Gastrocnemius medialis (tissue), 4 donors: Measurements from ENCODE around the gene ANKRD36. TPM values are rescaled to one million over a fixed set of nuclear protein-coding genes. Genes with fewer than 3 reads are reported as not detected.
A peak's percentile ranks its signal among the peaks of the same experiment; 100 is the strongest.
"Not testable (repeated sequence)": the region's sequence is repeated elsewhere in the genome, so short reads cannot be mapped to it uniquely, and the experiment has no call there.

Experiments used
- ATAC-seq, 2 donors: fragments of 150-250 bp; one replicate each; pipeline ENCODE4 v1.9.1; 2016
- DNase-seq, 2 donors: peaks; one replicate each; pipeline ENCODE4 v3.0.0-alpha.2; 2019
- H3K27ac ChIP-seq, 4 donors: fragments of 200-600 bp; sonication (generic); 1 replicate in 1 of 4; 2 replicates in 3 of 4; pipeline ENCODE4 v1.5.1; 2016 to 2018; ENCODE audit warnings: mild to moderate bottlenecking in 2 of 4, moderate library complexity in 1 of 4
- H3K27me3 ChIP-seq, 3 donors: fragments of 200-600 bp; sonication (generic) in 2 of 3; 1 replicate in 1 of 3; 2 replicates in 2 of 3; pipeline versions ENCODE4 v1.5.1 to v1.6.0; 2016 to 2019; ENCODE audit warnings: mild to moderate bottlenecking in 1 of 3, moderate library complexity in 1 of 3
- H3K36me3 ChIP-seq, 2 donors: fragments of 200-600 bp; sonication (generic) in 1 of 2; one replicate each; pipeline ENCODE4 v1.5.1; 2017 to 2018
- H3K4me1 ChIP-seq, 2 donors: fragments of 200-600 bp; sonication (generic) in 1 of 2; one replicate each; pipeline ENCODE4 v1.5.1; 2016 to 2017; ENCODE audit warnings: mild to moderate bottlenecking in 2 of 2
- H3K4me3 ChIP-seq, 4 donors: fragments of 200-600 bp; sonication (generic) in 3 of 4; 1 replicate in 1 of 4; 2 replicates in 3 of 4; pipeline ENCODE4 v1.5.1; 2016 to 2019; ENCODE audit warnings: mild to moderate bottlenecking in 2 of 4
- H3K9me3 ChIP-seq, 3 donors: fragments of 200-600 bp; sonication (generic) in 2 of 3; 1 replicate in 1 of 3; 2 replicates in 2 of 3; pipeline ENCODE4 v1.5.1; 2016 to 2019
- POLR2A ChIP-seq, 2 donors: fragments of 450-650 bp; IDR thresholded peaks; one replicate each; pipeline ENCODE4 v1.6.1; 2017; ENCODE audit warnings: antibody characterized with exemption in 2 of 2, mild to moderate bottlenecking in 2 of 2, moderate library complexity in 2 of 2
- in situ Hi-C, 4 donors: fragments of 200-750 bp; cut with MboI; loops; one replicate each; pipeline versions ENCODE4 v1.15.0 to v1.8.0; 2017; ENCODE audit warnings: low sequenced_read_pairs in 4 of 4
- intact Hi-C: fragments of 100-400 bp; cut with DNase I; formaldehyde crosslinking; loops from one replicate; pipeline ENCODE4 v1.15.1; 2023; ENCODE audit warnings: low total_unique reads
- total RNA-seq, 4 donors: library from RNA; depleted of rRNA; stranded (reverse); fragments of >200 nt; gene quantifications; one replicate each; pipeline versions ENCODE4 v1.1.0 to v1.2.3, GENCODE V29; 2016
- TF ChIP-seq, protein P1 (sequence below), 5 experiments: fragments of 450-650 bp in 3 of 5; fragments of 200-600 bp in 2 of 5; sonication (generic) in 2 of 5; IDR thresholded peaks in 4 of 5; conservative IDR thresholded peaks in 1 of 5; 1 replicate in 4 of 5; 2 replicates in 1 of 5; pipeline ENCODE4 v1.5.1; 2016 to 2019; ENCODE audit warnings: antibody characterized with exemption in 5 of 5, mild to moderate bottlenecking in 3 of 5, moderate library complexity in 3 of 5

ANKRD36 gene
- total RNA-seq, 4 donors from 2014 or later, result 0.55 to 8.9 (median 2.7) TPM

DNA sequence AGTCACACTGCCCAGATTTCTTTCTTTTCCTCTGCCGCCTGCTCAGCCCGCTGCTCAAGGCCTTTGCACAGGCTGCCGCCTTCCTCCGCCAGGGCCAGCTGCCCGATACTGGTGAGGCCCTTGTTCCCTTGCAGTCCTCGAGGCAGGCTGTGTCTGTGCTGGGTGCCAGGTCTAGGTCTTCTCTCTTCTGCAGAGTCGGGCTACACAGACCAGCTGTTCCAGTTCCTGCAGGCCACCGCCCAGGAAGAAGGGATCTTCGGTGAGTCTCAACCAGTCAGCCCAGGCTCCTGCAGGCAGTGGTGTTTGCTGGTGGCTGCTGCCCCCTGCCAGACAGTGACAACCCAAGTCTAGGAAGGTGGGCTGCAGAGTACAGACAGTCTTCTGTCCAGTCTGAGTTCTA is 30.7 kb upstream of the ANKRD36 start:
- ATAC-seq, in situ Hi-C loops, DNase-seq, H3K4me1 ChIP-seq, intact Hi-C loops, H3K27me3 ChIP-seq, H3K36me3 ChIP-seq, H3K27ac ChIP-seq, H3K4me3 ChIP-seq, H3K9me3 ChIP-seq: not testable (repeated sequence)

DNA sequence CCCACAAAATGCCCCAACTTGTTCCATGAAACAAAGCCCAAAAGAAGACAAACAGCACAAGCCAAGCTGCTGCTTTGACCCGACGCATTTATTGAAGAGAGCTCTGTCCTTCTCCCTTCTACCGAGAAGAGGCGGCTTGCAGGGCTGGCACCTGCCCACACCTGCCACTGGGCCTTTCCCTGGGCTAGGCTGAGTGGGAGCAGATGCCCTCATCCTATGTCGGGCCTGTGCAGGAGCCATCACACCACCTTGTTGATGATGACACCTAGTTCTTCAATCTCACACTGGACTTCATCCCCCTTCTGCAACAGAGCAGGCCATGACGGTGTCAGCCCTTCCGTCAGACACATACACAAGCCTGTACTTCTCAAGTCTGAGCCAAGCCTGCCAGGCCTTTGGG is 29.4 kb upstream of the ANKRD36 start:
- H3K9me3 ChIP-seq, intact Hi-C loops, H3K4me3 ChIP-seq, in situ Hi-C loops, H3K4me1 ChIP-seq, H3K36me3 ChIP-seq, DNase-seq, ATAC-seq, H3K27ac ChIP-seq, H3K27me3 ChIP-seq: not testable (repeated sequence)

DNA sequence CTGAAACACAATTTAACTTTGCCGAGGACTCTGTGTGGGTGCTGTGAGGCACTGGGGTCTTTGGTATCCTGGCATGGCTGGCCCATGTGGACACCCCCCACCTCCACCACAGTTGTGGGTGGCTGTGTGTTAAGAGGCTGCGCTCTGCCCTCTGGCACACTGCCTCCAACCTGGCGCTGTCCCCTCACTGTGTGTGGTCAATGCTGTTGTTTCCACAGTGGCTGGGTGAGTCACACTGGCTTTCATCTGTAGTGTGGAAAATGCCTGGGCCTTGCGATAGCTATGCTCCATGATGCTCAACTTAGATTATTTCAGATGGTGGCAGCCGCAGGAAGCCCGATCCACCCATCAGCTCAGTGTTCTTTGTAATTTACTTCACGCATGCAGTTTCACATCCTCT is 27.9 kb upstream of the ANKRD36 start:
- H3K27ac ChIP-seq, H3K36me3 ChIP-seq, H3K9me3 ChIP-seq, H3K4me3 ChIP-seq, DNase-seq, intact Hi-C loops, H3K27me3 ChIP-seq, H3K4me1 ChIP-seq, in situ Hi-C loops: not testable (repeated sequence)
- peak in 1 of 2 donors; percentile 52 for ATAC-seq

DNA sequence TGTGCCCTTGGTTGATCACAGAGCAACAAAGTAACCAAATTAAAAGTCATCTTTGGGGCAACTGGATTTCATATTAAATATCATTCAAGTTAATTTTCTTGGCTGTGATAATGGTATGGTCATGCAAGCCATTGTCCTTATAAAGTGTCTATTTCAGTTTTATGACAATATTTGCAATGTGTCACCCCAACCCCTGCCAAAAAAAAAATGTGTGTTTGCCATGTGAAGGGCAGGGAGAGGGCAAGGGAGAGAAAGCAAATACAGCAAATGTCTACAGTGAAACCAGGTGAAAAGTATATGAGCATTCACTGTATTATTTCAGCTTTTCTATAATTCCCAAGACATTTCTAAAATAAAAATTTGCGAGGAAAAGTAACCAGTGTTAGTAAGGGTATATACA is 24.2 kb upstream of the ANKRD36 start:
- DNase-seq, intact Hi-C loops, H3K27ac ChIP-seq, ATAC-seq, H3K4me3 ChIP-seq, H3K9me3 ChIP-seq, H3K4me1 ChIP-seq, H3K27me3 ChIP-seq, H3K36me3 ChIP-seq, in situ Hi-C loops: not testable (repeated sequence)

DNA sequence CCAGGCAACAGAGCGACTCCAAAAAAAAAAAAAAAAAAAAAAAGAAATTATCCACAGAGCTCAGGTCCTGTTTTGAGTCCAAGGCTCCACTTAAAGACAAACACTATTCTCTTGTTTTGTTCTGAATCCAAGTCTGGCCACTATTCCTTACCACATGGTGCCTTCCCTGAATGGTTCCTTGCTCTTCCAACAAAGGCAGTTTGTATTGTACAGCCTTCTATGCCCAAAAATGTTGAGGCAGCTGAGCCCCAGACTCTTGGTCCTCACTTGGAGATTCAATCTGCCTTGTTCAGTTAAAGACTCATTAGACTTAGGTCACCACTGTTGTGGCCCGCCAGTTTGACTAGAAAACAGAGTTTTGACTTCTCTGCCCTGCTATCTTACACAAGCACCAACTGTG is 20.0 kb upstream of the ANKRD36 start:
- ATAC-seq, H3K27me3 ChIP-seq, H3K36me3 ChIP-seq, H3K4me1 ChIP-seq, H3K27ac ChIP-seq, H3K9me3 ChIP-seq, intact Hi-C loops, H3K4me3 ChIP-seq, DNase-seq, in situ Hi-C loops: not testable (repeated sequence)

DNA sequence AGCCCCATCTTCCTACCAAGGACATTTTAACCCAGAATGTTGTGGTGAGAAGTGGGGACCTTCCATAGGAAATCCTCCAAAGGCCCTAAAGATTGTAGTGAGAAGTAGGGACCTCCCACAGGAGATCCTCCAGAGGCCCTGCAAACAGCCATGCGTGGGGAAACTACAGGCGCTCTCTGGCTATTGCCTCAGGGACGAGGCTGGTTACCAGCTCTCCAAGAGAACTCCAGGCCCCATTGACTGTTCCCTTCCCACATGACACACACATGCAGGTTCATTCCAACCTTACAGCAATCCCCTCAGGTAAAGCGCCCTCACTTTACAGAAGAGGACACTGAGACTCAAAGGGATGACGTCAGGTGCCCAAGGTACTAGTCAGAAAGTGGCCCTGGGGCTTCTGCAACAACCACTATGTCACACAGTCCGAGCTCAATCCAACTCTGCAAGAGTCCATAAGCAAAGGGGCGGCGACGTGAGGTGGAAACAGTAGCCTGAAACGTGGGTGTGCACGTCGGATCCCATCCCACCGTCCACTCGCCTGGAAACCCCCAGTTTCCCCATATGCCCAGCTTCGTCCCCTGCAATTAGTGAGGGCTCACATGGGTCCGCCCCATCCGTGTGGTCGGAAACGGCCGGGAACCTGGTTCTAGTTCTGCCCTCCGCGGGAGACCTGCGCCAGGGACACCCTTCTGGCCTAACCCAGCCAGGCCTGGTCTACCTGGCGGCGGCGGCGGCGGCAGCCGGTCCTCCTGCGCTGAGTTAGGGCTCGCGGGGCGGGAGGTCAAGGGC is 18.8 kb upstream of the ANKRD36 start:
- H3K36me3 ChIP-seq, H3K4me1 ChIP-seq, in situ Hi-C loops, H3K27me3 ChIP-seq, H3K9me3 ChIP-seq, DNase-seq, intact Hi-C loops: not testable (repeated sequence)
- peak; percentile 24 to 45 for ATAC-seq
- Histone ChIP-seq H3K4me3 (peak overlapping the region in 3 of 4 donors; percentile 51 to 60 (median 58)), H3K27ac (peak overlapping the region in 2 of 4 donors; percentile 79 to 83)

DNA sequence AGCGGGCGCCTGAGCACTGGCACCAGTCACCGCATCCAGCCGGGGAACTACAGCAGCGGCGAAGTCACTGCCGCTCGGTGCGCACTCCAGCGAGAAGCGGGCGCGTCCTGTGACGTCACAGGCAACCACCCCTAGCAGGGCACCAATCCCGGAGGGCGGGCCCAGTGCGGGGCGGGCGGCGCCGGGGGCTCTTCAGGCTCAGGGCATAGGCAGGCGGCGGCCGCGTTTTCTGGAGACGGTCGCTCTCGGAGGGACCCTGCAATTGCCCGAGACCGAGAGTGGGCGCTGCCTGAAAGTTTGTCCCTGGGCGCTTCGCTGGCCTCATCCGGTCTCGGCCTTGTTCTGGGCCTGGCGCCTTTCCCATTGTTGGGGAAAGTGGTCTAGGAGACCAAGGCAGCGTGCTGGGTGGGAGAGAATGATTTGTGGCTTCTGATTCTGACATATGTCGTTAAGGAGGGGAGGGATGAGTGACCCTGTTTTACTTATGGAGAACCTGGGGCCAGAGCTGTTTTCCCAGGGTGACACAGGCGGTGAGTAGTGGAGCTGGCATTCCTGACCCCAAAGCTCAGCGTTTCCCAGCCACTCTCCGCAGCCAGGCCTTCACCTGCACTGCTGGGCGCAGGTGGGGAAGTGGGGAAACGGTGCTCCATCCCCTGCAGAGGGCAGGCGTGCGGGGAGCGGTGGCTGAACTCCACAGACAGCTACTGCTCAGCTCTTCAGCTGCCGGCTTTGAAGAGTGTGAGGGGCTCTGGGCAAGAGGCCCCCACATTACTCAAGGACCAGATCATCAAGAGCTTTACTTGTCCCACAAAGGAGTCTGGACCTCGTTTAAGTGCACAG is 18.0 kb upstream of the ANKRD36 start, which contains the start of gene FAHD2B:
FAHD2B (minus strand) TSS at position 111 of the 840 bp plus-strand sequence. CDS start 3,176 bp downstream, outside the sequence.
- H3K9me3 ChIP-seq, in situ Hi-C loops, intact Hi-C loops, H3K27me3 ChIP-seq, H3K36me3 ChIP-seq, H3K4me1 ChIP-seq: not testable (repeated sequence)
- H3K4me3 ChIP-seq, result peak within 1 kb of the TSS; percentile 51 to 60 (median 56)
- DNase-seq (peak; percentile 65 to 73), ATAC-seq (peak; percentile 90 to 92)
- peak within 1 kb of the TSS; percentile 69 to 83 (median 77) for H3K27ac ChIP-seq

DNA sequence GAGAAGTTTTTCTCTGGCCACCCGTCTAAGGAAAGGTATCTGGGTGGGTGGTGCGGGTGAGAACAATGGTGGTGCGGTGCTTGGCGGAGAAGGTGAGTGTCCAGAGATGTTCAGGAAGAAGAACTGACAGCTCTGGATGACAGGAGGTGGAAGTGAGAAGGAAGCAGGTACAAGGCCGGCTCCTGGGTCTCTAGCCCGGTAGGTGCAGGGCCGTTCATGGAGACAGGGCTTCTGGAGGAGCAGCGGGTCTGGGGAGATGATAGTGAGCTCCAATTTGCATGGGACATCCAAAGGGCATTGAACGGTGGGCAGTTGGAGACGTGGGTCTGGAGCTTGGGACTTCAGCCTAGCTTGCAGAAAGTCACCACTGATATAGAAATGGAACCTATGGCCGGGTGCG is 17.3 kb upstream of the ANKRD36 start:
- in situ Hi-C loops, result no loop called here
- ATAC-seq, result no peak

DNA sequence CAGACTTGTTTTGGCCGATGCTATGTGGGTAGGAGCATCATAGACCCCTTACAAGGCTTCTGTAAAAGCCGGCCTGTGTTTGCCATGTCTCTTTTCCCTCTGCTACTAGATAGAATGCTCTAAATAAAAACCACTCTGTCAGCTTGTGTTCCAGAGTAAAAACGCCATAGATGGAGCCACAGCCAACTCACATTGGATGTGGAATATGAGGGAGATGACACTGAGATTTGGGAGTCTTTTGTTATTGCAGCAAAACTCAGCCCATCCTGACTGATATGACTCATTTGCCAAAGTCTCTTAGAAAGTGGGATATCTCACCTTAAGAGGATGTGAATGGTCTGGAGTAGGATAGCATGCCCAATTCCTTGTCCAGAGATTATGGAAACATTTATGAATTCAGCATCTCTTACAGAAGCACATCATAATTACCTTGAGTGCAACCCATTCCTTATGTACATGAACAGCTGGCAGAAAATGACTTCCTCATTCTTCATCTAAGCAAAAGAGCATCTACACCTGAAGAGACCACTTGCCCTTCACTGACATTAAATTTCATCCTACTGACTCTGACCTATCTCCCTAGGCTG is 14.1 kb upstream of the ANKRD36 start:
- ATAC-seq, H3K27me3 ChIP-seq, DNase-seq, H3K4me1 ChIP-seq, H3K36me3 ChIP-seq, in situ Hi-C loops, H3K9me3 ChIP-seq, H3K27ac ChIP-seq, H3K4me3 ChIP-seq, intact Hi-C loops: not testable (repeated sequence)

More for the DNA sequence above, 17.3 kb upstream of the ANKRD36 start:
- Histone ChIP-seq H3K4me3 (peak overlapping the region; percentile 51 to 60 (median 56)), H3K9me3 (no peaks in the 10 kb centered on the region), H3K4me1 (peaks cover 6% of the 10 kb centered on the region in 2 donors), H3K27ac (peak overlapping the region; percentile 69 to 83 (median 77)), H3K27me3 (no peaks in the 10 kb centered on the region), H3K36me3 (no peaks in the 10 kb centered on the region)
- TF ChIP-seq, protein P1, sequence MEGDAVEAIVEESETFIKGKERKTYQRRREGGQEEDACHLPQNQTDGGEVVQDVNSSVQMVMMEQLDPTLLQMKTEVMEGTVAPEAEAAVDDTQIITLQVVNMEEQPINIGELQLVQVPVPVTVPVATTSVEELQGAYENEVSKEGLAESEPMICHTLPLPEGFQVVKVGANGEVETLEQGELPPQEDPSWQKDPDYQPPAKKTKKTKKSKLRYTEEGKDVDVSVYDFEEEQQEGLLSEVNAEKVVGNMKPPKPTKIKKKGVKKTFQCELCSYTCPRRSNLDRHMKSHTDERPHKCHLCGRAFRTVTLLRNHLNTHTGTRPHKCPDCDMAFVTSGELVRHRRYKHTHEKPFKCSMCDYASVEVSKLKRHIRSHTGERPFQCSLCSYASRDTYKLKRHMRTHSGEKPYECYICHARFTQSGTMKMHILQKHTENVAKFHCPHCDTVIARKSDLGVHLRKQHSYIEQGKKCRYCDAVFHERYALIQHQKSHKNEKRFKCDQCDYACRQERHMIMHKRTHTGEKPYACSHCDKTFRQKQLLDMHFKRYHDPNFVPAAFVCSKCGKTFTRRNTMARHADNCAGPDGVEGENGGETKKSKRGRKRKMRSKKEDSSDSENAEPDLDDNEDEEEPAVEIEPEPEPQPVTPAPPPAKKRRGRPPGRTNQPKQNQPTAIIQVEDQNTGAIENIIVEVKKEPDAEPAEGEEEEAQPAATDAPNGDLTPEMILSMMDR (IDR thresholded peaks at IDR 0.05 in 4 of 5, conservative IDR thresholded peaks at IDR 0.05 in 1 of 5), result no peak
- TF ChIP-seq POLR2A (IDR thresholded peaks at IDR 0.05), result no peak
- no peak for DNase-seq
- intact Hi-C loops, result no loop called here

DNA sequence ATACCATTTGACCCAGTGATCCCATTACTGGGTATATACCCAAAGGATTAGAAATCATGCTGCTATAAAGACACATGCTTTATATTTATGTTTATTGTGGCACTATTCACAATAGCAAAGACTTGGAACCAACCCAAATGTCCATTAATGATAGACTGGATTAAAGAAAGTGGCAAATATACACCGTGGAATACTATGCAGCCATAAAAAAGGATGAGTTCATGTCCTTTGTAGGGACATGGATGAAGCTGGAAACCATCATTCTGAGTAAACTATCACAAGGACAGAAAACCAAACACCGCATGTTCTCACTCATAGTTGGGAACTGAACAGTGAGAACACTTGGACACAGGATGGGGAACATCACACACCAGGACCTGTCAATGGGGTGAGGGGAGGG is 6.1 kb upstream of the ANKRD36 start:
- H3K4me1 ChIP-seq, H3K27me3 ChIP-seq, intact Hi-C loops, ATAC-seq, H3K9me3 ChIP-seq, H3K27ac ChIP-seq, H3K4me3 ChIP-seq, H3K36me3 ChIP-seq, DNase-seq, in situ Hi-C loops: not testable (repeated sequence)
